Fibroblast of lung (primary cell): ENCODE data around the gene MINDY4B. TPM values are rescaled to one million over a fixed set of nuclear protein-coding genes. Genes with fewer than 3 reads are reported as not detected.

Source experiments
- DNase-seq, 2 donors: peaks; one replicate each; pipeline versions ENCODE4 v3.0.0 to v3.0.0-alpha.2; 2010; ENCODE audit warnings: low read depth in 2 of 2
- H2AFZ ChIP-seq: 2 replicates; pipeline ENCODE4 v1.5.1; 2012; ENCODE audit warnings: low read length, control low read depth, inconsistent platforms
- H3K27ac ChIP-seq: 2 replicates; pipeline ENCODE4 v1.5.1; 2011; ENCODE audit warnings: low read length, control low read depth; ENCODE audit not compliant: insufficient read depth
- H3K27me3 ChIP-seq: 2 replicates; pipeline ENCODE4 v1.5.1; 2011; ENCODE audit warnings: mild to moderate bottlenecking, low read length; ENCODE audit not compliant: control insufficient read depth, insufficient read depth
- H3K36me3 ChIP-seq: 2 replicates; pipeline ENCODE4 v1.5.1; 2011; ENCODE audit warnings: low read length; ENCODE audit not compliant: control insufficient read depth, insufficient read depth
- H3K4me1 ChIP-seq: 2 replicates; pipeline ENCODE4 v1.5.1; 2011; ENCODE audit warnings: low read length; ENCODE audit not compliant: control insufficient read depth, insufficient read depth; ENCODE audit errors: extremely low read depth
- H3K4me2 ChIP-seq: 2 replicates; pipeline ENCODE4 v1.5.1; 2011; ENCODE audit warnings: low read length, control low read depth; ENCODE audit not compliant: insufficient read depth; ENCODE audit errors: extremely low read depth
- H3K4me3 ChIP-seq, 4 experiments: fragments of 200-600 bp in 1 of 4; sonication (generic) in 1 of 4; replicated peaks in 1 of 4; 2 replicates each; pipeline ENCODE4 v1.5.1; 2011 to 2016; ENCODE audit warnings: low read length in 4 of 4, low read depth in 3 of 4, mild to moderate bottlenecking in 3 of 4, control low read depth in 2 of 4, inconsistent platforms in 1 of 4, mixed read lengths in 1 of 4; ENCODE audit not compliant: insufficient read depth in 1 of 4; ENCODE audit errors: control extremely low read depth in 1 of 4
- H3K79me2 ChIP-seq: 2 replicates; pipeline ENCODE4 v1.5.1; 2012; ENCODE audit warnings: mild to moderate bottlenecking, low read length, inconsistent platforms; ENCODE audit not compliant: control insufficient read depth, insufficient read depth
- H3K9ac ChIP-seq: 2 replicates; pipeline ENCODE4 v1.5.1; 2011; ENCODE audit warnings: mild to moderate bottlenecking, low read length, control low read depth; ENCODE audit not compliant: insufficient read depth
- H3K9me3 ChIP-seq: 2 replicates; pipeline ENCODE4 v1.5.1; 2012; ENCODE audit warnings: low read depth, low read length; ENCODE audit not compliant: control insufficient read depth, insufficient read depth
- H4K20me1 ChIP-seq: 2 replicates; pipeline ENCODE4 v1.5.1; 2011; ENCODE audit warnings: low read length; ENCODE audit not compliant: control insufficient read depth, insufficient read depth; ENCODE audit errors: extremely low read depth
- EZH2 ChIP-seq: IDR thresholded peaks from 2 replicates; pipeline ENCODE4 v1.5.1; 2012; ENCODE audit warnings: low read length, control low read depth, mild to moderate bottlenecking; ENCODE audit errors: missing control alignments
- polyA plus RNA-seq, 2 donors: library from polyadenylated mRNA; depleted of rRNA in 1 of 2; stranded (reverse) in 1 of 2; unstranded in 1 of 2; fragments of >200 nt; gene quantifications; 2 replicates each; pipeline ENCODE4 v1.2.1, GENCODE V29; 2011 to 2012; ENCODE audit warnings: missing spikeins in 1 of 2
- total RNA-seq: library from RNA; depleted of rRNA; stranded (reverse); fragments of >200 nt; gene quantifications from 2 replicates; pipeline ENCODE4 v1.2.1, GENCODE V29; 2014
- TF ChIP-seq, protein P1 (sequence below), 2 donors: IDR thresholded peaks in 1 of 2; conservative IDR thresholded peaks in 1 of 2; 1 replicate in 1 of 2; 2 replicates in 1 of 2; pipeline ENCODE4 v1.5.1; 2011 to 2012; ENCODE audit warnings: low read length in 2 of 2, control low read depth in 1 of 2, inconsistent platforms in 1 of 2, low read depth in 1 of 2, mild to moderate bottlenecking in 1 of 2

Gene MINDY4B
- total and polyA plus RNA-seq, 2 donors (not counting 1 experiment from before 2014, with no cell fraction given), result not detected

GRCh38 chr3:150825916-150826377, 79.3 kb downstream of the MINDY4B start:
- H4K20me1 ChIP-seq, result no peaks in the 10 kb centered on the region
- no peak overlapping the region for H3K27ac ChIP-seq
- no peaks in the 10 kb centered on the region for H3K9me3 ChIP-seq
- H2AFZ ChIP-seq, result no peak overlapping the region
- H3K36me3 ChIP-seq, result no peaks in the 10 kb centered on the region
- DNase-seq, result no peak
- H3K4me3 ChIP-seq, result no peak overlapping the region
- H3K4me2 ChIP-seq, result no peak overlapping the region
- no peaks in the 10 kb centered on the region for H3K79me2 ChIP-seq
- TF ChIP-seq EZH2, result no peak
- TF ChIP-seq, protein P1, sequence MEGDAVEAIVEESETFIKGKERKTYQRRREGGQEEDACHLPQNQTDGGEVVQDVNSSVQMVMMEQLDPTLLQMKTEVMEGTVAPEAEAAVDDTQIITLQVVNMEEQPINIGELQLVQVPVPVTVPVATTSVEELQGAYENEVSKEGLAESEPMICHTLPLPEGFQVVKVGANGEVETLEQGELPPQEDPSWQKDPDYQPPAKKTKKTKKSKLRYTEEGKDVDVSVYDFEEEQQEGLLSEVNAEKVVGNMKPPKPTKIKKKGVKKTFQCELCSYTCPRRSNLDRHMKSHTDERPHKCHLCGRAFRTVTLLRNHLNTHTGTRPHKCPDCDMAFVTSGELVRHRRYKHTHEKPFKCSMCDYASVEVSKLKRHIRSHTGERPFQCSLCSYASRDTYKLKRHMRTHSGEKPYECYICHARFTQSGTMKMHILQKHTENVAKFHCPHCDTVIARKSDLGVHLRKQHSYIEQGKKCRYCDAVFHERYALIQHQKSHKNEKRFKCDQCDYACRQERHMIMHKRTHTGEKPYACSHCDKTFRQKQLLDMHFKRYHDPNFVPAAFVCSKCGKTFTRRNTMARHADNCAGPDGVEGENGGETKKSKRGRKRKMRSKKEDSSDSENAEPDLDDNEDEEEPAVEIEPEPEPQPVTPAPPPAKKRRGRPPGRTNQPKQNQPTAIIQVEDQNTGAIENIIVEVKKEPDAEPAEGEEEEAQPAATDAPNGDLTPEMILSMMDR (conservative IDR thresholded peaks at IDR 0.05 in 1 of 2, IDR thresholded peaks at IDR 0.05 in 1 of 2; ENCODE audit: low read depth in 1 of 2, low read length in 2 of 2), result no peak
- no peak overlapping the region for H3K9ac ChIP-seq
- peaks cover 10% of the 10 kb centered on the region for H3K27me3 ChIP-seq
- no peaks in the 10 kb centered on the region for H3K4me1 ChIP-seq

DNA sequence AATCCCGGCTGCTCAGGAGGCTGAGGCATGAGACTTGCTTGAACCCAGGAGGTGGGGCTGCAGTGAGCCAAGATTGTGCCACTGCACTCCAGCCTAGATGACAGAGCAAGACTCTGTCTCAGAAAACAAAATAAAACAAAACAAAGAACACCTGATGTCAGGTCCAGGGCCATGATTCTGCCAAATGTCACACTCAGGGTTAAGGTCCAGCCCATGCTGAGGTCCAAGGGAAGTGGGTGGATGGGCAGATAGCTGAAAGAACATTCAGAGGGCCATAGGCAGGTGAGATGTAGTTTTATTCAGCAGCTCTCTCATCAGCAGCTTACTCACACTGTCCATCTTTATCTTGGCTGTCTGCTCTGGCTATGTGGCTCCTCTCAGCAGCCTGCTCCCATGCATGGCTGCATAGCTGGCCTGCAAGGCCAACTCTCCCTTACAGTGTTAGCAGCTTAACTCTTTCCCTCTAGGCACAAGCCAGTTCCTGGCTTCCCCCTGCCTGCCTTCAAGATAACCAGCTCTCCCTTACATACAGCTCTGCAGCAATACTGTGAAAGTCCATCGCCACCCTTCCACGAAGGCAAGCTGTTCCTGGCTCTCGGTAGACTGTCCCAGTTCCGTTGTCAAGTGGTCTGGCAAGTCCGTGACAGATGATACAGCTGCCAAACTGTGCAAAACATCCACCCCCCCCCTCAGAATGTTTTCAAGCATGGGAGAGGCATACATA, 79.9 kb downstream of the MINDY4B start:
- H2AFZ ChIP-seq, result no peak overlapping the region
- peaks cover 8% of the 10 kb centered on the region for H3K27me3 ChIP-seq
- TF ChIP-seq, protein P1 (conservative IDR thresholded peaks at IDR 0.05 in 1 of 2, IDR thresholded peaks at IDR 0.05 in 1 of 2; ENCODE audit: low read depth in 1 of 2, low read length in 2 of 2), result no peak
- TF ChIP-seq EZH2, result no peak
- no peak overlapping the region for H3K9ac ChIP-seq
- H3K79me2 ChIP-seq, result no peaks in the 10 kb centered on the region
- H3K4me2 ChIP-seq, result no peak overlapping the region
- no peak for DNase-seq
- no peak overlapping the region for H3K4me3 ChIP-seq
- no peaks in the 10 kb centered on the region for H3K9me3 ChIP-seq
- no peaks in the 10 kb centered on the region for H4K20me1 ChIP-seq
- no peak overlapping the region for H3K27ac ChIP-seq
- no peaks in the 10 kb centered on the region for H3K36me3 ChIP-seq
- no peaks in the 10 kb centered on the region for H3K4me1 ChIP-seq

GRCh38 chr3:150823277-150823676, 82.0 kb downstream of the MINDY4B start:
- Histone ChIP-seq H3K4me2 (no peak overlapping the region), H3K4me3 (no peak overlapping the region), H3K79me2 (no peaks in the 10 kb centered on the region), H2AFZ (no peak overlapping the region), H3K4me1 (no peaks in the 10 kb centered on the region), H3K36me3 (no peaks in the 10 kb centered on the region), H3K9me3 (no peaks in the 10 kb centered on the region), H4K20me1 (no peaks in the 10 kb centered on the region), H3K9ac (no peak overlapping the region), H3K27ac (no peak overlapping the region), H3K27me3 (peaks cover 8% of the 10 kb centered on the region)
- no peak for DNase-seq
- TF ChIP-seq, protein P1 (conservative IDR thresholded peaks at IDR 0.05 in 1 of 2, IDR thresholded peaks at IDR 0.05 in 1 of 2; ENCODE audit: low read depth in 1 of 2, low read length in 2 of 2), result no peak
- TF ChIP-seq EZH2, result no peak
